WTC11 (cell line): ENCODE data around the gene OR52K1. TPM values are rescaled to one million over a fixed set of nuclear protein-coding genes. Genes with fewer than 3 reads are reported as not detected.

Source experiments
- ATAC-seq: fragments of 200-7000 bp; cut with Tn5 transposase; 2 replicates; pipeline ENCODE4 v1.10.0; 2021; ENCODE audit warnings: mild to moderate bottlenecking, moderate library complexity
- CTCF ChIA-PET: fragments of 300-600 bp; sonication (Branson Sonifier 250); formaldehyde crosslinking; loops from one replicate; lab custom pipeline; 2021; ENCODE audit warnings: antibody characterized with exemption; lab: Charles Lee
- POLR2A ChIA-PET: fragments of 350-600 bp; sonication (Branson Sonifier 250); formaldehyde crosslinking; loops from one replicate; lab custom pipeline; 2021; ENCODE audit warnings: antibody characterized with exemption; lab: Charles Lee
- DNase-seq: peaks from one replicate; pipeline ENCODE4 v3.0.0; 2021; ENCODE audit warnings: low spot score
- H3K27ac Mint-ChIP-seq: 2 replicates; pipeline ENCODE4 v1.8.0; 2021; ENCODE audit warnings: mixed read lengths
- H3K27me3 Mint-ChIP-seq: 2 replicates; pipeline ENCODE4 v1.8.0; 2021; ENCODE audit warnings: low read depth, mild to moderate bottlenecking, moderate library complexity, mixed read lengths
- H3K36me3 Mint-ChIP-seq: 2 replicates; pipeline ENCODE4 v1.8.0; 2021; ENCODE audit warnings: mixed read lengths
- H3K4me1 Mint-ChIP-seq: 2 replicates; pipeline ENCODE4 v1.8.0; 2022; ENCODE audit warnings: mixed read lengths
- H3K4me3 Mint-ChIP-seq: 2 replicates; pipeline ENCODE4 v1.8.0; 2021; ENCODE audit warnings: mild to moderate bottlenecking, moderate library complexity, mixed read lengths
- H3K9me3 Mint-ChIP-seq: 2 replicates; pipeline ENCODE4 v1.8.0; 2021; ENCODE audit warnings: mixed read lengths
- AR ChIP-seq: fragments of 250-450 bp; sonication (Bioruptor Pico); IDR thresholded peaks from 2 replicates; pipeline ENCODE4 v1.9.0; 2021; ENCODE audit warnings: mild to moderate bottlenecking
- ATF1 ChIP-seq: sonication (generic); formaldehyde crosslinking; IDR thresholded peaks from 2 replicates; pipeline ENCODE4 v1.8.1; 2023; ENCODE audit warnings: mild to moderate bottlenecking, moderate library complexity, missing genetic modification reagents
- ATF3 ChIP-seq: sonication (generic); formaldehyde crosslinking; conservative IDR thresholded peaks from 2 replicates; pipeline ENCODE4 v1.8.1; 2022; ENCODE audit warnings: mild to moderate bottlenecking, missing genetic modification reagents
- ATF6 ChIP-seq: sonication (generic); formaldehyde crosslinking; IDR thresholded peaks from 2 replicates; pipeline ENCODE4 v1.8.1; 2023; ENCODE audit warnings: mild to moderate bottlenecking, missing genetic modification reagents
- CTCF ChIP-seq: fragments of 200-600 bp; IDR thresholded peaks from 2 replicates; pipeline ENCODE4 v1.8.0; 2022; ENCODE audit warnings: antibody characterized with exemption
- GABPB1 ChIP-seq: sonication (generic); formaldehyde crosslinking; IDR thresholded peaks from 2 replicates; pipeline ENCODE4 v1.8.1; 2023; ENCODE audit warnings: mild to moderate bottlenecking, missing genetic modification reagents
- GRHL2 ChIP-seq: fragments of 250-450 bp; sonication (Bioruptor Pico); IDR thresholded peaks from 2 replicates; pipeline ENCODE4 v1.8.0; 2022; ENCODE audit warnings: mild to moderate bottlenecking, moderate library complexity; ENCODE audit not compliant: insufficient replicate concordance, severe bottlenecking
- GTF2I ChIP-seq: fragments of 250-450 bp; sonication (Bioruptor Pico); conservative IDR thresholded peaks from 2 replicates; pipeline ENCODE4 v1.4.0; 2021; ENCODE audit warnings: mild to moderate bottlenecking
- HMGXB4 ChIP-seq: sonication (generic); formaldehyde crosslinking; IDR thresholded peaks from 2 replicates; pipeline ENCODE4 v1.8.1; 2023; ENCODE audit warnings: mild to moderate bottlenecking, moderate library complexity, missing genetic modification reagents
- IRF1 ChIP-seq: sonication (generic); formaldehyde crosslinking; IDR thresholded peaks from 2 replicates; pipeline ENCODE4 v1.8.0; 2023; ENCODE audit warnings: missing genetic modification reagents
- MXD4 ChIP-seq: fragments of 250-450 bp; sonication (Bioruptor Pico); IDR thresholded peaks from 2 replicates; pipeline ENCODE4 v1.8.0; 2021; ENCODE audit warnings: mild to moderate bottlenecking, moderate library complexity, borderline replicate concordance
- NFYB ChIP-seq: sonication (generic); formaldehyde crosslinking; conservative IDR thresholded peaks from 2 replicates; pipeline ENCODE4 v1.8.0; 2022; ENCODE audit warnings: low read depth, missing genetic modification reagents
- NR2C2 ChIP-seq: sonication (generic); formaldehyde crosslinking; IDR thresholded peaks from 2 replicates; pipeline ENCODE4 v1.8.0; 2022; ENCODE audit warnings: mild to moderate bottlenecking, missing genetic modification reagents
- NR3C1 ChIP-seq: sonication (generic); formaldehyde crosslinking; conservative IDR thresholded peaks from 2 replicates; pipeline ENCODE4 v1.8.1; 2023; ENCODE audit warnings: low read depth, mild to moderate bottlenecking, missing genetic modification reagents
- TEAD4 ChIP-seq: sonication (generic); formaldehyde crosslinking; IDR thresholded peaks from 2 replicates; pipeline ENCODE4 v1.8.0; 2022; ENCODE audit warnings: mild to moderate bottlenecking, missing genetic modification reagents
- ZMAT4 ChIP-seq: fragments of 250-450 bp; sonication (Bioruptor Pico); IDR thresholded peaks from 2 replicates; pipeline ENCODE4 v1.9.0; 2021; ENCODE audit warnings: mild to moderate bottlenecking
- ZNF121 ChIP-seq: sonication (generic); formaldehyde crosslinking; IDR thresholded peaks from 2 replicates; pipeline ENCODE4 v1.8.0; 2023; ENCODE audit warnings: missing genetic modification reagents
- ZNF423 ChIP-seq: fragments of 250-450 bp; sonication (Bioruptor Pico); IDR thresholded peaks from 2 replicates; pipeline ENCODE4 v2.1.2; 2022; ENCODE audit warnings: mild to moderate bottlenecking, moderate library complexity
- total RNA-seq: library from RNA; stranded (reverse); gene quantifications from 3 replicates; pipeline ENCODE4 v1.2.3, GENCODE V29; 2021

The OR52K1 gene
- total RNA-seq, 1 experiment from 2014 or later = 0.07 TPM

GRCh38 chr11:4495487-4495886 is 13.0 kb downstream of the OR52K1 start:
- Mint-ChIP-seq H3K4me1 (peaks cover 6% of the 10 kb centered on the region), H3K36me3 (peaks cover 11% of the 10 kb centered on the region), H3K9me3 (peaks cover 15% of the 10 kb centered on the region), H3K27ac (no peak overlapping the region), H3K4me3 (no peak overlapping the region), H3K27me3 (no peaks in the 10 kb centered on the region)
- ChIA-PET POLR2A (no interaction called here), CTCF (interaction anchor here (1.4 to 4.3 kb wide), 2 partner anchors 44 to 308 kb away, joined by 4 to 52 read pairs; no protein-coding TSS in a partner anchor)
- ATAC-seq (no peak), DNase-seq (no peak)
- TF ChIP-seq GRHL2 (CRISPR knock-in tag) (no peak), IRF1 (no peak), GTF2I (no peak), AR (no peak)

- no peak for ATAC-seq
- H3K4me3 Mint-ChIP-seq = no peak overlapping the region
- no peak for TF ChIP-seq TEAD4 (CRISPR knock-in tag)
- TF ChIP-seq CTCF = no peak
- TF ChIP-seq NR3C1 (CRISPR knock-in tag) = no peak
- TF ChIP-seq NR2C2 = no peak
- no peak for TF ChIP-seq GABPB1 (CRISPR knock-in tag)
- TF ChIP-seq IRF1 = no peak
- TF ChIP-seq ZMAT4 = no peak
- no peak for TF ChIP-seq MXD4 (CRISPR knock-in tag)
- TF ChIP-seq HMGXB4 = no peak
- no peak for TF ChIP-seq ZNF121
- no peak for TF ChIP-seq NFYB (CRISPR knock-in tag)
- TF ChIP-seq ATF1 (CRISPR knock-in tag) = no peak
- no peak for TF ChIP-seq ATF6
- no peak for TF ChIP-seq ZNF423 (CRISPR knock-in tag)
- no peak for TF ChIP-seq GRHL2 (CRISPR knock-in tag)
- TF ChIP-seq ATF3 (CRISPR knock-in tag) = no peak
Observed at GRCh38 chr11:4495986-4496385, 13.5 kb downstream of the OR52K1 start.

More at GRCh38 chr11:4495986-4496385, 13.5 kb downstream of the OR52K1 start:
- Mint-ChIP-seq H3K27me3 (no peaks in the 10 kb centered on the region), H3K36me3 (peaks cover 11% of the 10 kb centered on the region), H3K4me1 (peaks cover 6% of the 10 kb centered on the region), H3K9me3 (peaks cover 14% of the 10 kb centered on the region), H3K27ac (no peak overlapping the region)
- no peak for DNase-seq
- POLR2A ChIA-PET = no interaction called here
- CTCF ChIA-PET = interaction anchor here (1.1 to 1.4 kb wide), 2 partner anchors 44 to 292 kb away, joined by 3 to 4 read pairs; no protein-coding TSS in a partner anchor
